ENCODE results near the gene MAML3. TPM values are rescaled to one million over a fixed set of nuclear protein-coding genes. Genes with fewer than 3 reads are reported as not detected.

The MAML3 gene
- total and polyA plus RNA-seq, 2 experiments from 2014 or later, result 1.7 to 6.5 TPM

- no peaks in the 10 kb centered on the region for H3K36me3 Mint-ChIP-seq (ENCODE audit: low read depth)
- no peak for ATAC-seq
- peaks cover 7% of the 10 kb centered on the region for H3K27me3 Mint-ChIP-seq (ENCODE audit: insufficient read depth, low read depth, poor library complexity)
- H3K4me2 ChIP-seq, result no peak overlapping the region
- H2AFZ ChIP-seq, result no peak overlapping the region
- H3K4me1 Mint-ChIP-seq, result peaks cover 23% of the 10 kb centered on the region
- no peak for DNase-seq (ENCODE audit: low spot score)
- no peak for TF ChIP-seq ETS1 (IDR thresholded peaks at IDR 0.05)
- no peak for TF ChIP-seq EZH2 (IDR thresholded peaks at IDR 0.05; ENCODE audit: low read depth, unreplicated experiment)
- TF ChIP-seq CTCF (conservative IDR thresholded peaks at IDR 0.05; ENCODE audit: low read depth in 2 of 2), result no peak
- TF ChIP-seq CREB1 (CRISPR knock-in tag; IDR thresholded peaks at IDR 0.05; ENCODE audit: low read depth), result no peak
- no peak for TF ChIP-seq ZNF331 (CRISPR knock-in tag; IDR thresholded peaks at IDR 0.05; ENCODE audit: low read depth)
- H3K4me3 Mint-ChIP-seq, result no peak overlapping the region
- H3K9me3 Mint-ChIP-seq, result no peaks in the 10 kb centered on the region
- H3K27me3 ChIP-seq (ENCODE audit: insufficient read depth), result no peaks in the 10 kb centered on the region
- no peak overlapping the region for H3K27ac ChIP-seq (ENCODE audit: low read depth)
- no peak overlapping the region for H3K27ac Mint-ChIP-seq
- H3K36me3 ChIP-seq (ENCODE audit: insufficient read depth), result no peaks in the 10 kb centered on the region
- no peaks in the 10 kb centered on the region for H3F3A ChIP-seq (replicated peaks; ENCODE audit: low read depth)
- H4K20me1 ChIP-seq (replicated peaks; ENCODE audit: insufficient read depth), result no peaks in the 10 kb centered on the region
- H3K4me3 ChIP-seq, result no peak overlapping the region
- H3K4me1 ChIP-seq (ENCODE audit: insufficient read depth), result no peaks in the 10 kb centered on the region; the same call in 1 of the 2 replicates
- H3K9me2 ChIP-seq (ENCODE audit: insufficient read depth), result no peaks in the 10 kb centered on the region
- no peaks in the 10 kb centered on the region for H3K79me2 ChIP-seq (replicated peaks; ENCODE audit: insufficient read depth)
Observed at GRCh38 chr4:139760567-139760966, 393.4 kb downstream of the MAML3 start.

- Mint-ChIP-seq H3K27ac (no peak overlapping the region), H3K36me3 (ENCODE audit: low read depth) (no peaks in the 10 kb centered on the region), H3K27me3 (ENCODE audit: insufficient read depth, low read depth, poor library complexity) (peaks cover 7% of the 10 kb centered on the region), H3K9me3 (no peaks in the 10 kb centered on the region), H3K4me1 (peaks cover 20% of the 10 kb centered on the region), H3K4me3 (no peak overlapping the region)
- Histone ChIP-seq H3K4me1 (ENCODE audit: insufficient read depth) (no peaks in the 10 kb centered on the region; the same call in 1 of the 2 replicates), H3K4me2 (no peak overlapping the region), H3K27me3 (ENCODE audit: insufficient read depth) (no peaks in the 10 kb centered on the region), H2AFZ (no peak overlapping the region), H3F3A (replicated peaks; ENCODE audit: low read depth) (no peaks in the 10 kb centered on the region), H3K9me2 (ENCODE audit: insufficient read depth) (no peaks in the 10 kb centered on the region), H3K36me3 (ENCODE audit: insufficient read depth) (no peaks in the 10 kb centered on the region), H3K27ac (ENCODE audit: low read depth) (no peak overlapping the region), H3K79me2 (replicated peaks; ENCODE audit: insufficient read depth) (no peaks in the 10 kb centered on the region), H3K4me3 (no peak overlapping the region), H4K20me1 (replicated peaks; ENCODE audit: insufficient read depth) (no peaks in the 10 kb centered on the region)
- no peak for DNase-seq (ENCODE audit: low spot score)
- ATAC-seq, result no peak
- TF ChIP-seq JUNB (IDR thresholded peaks at IDR 0.05; ENCODE audit: unreplicated experiment), result no peak
- TF ChIP-seq ZNF114 (CRISPR knock-in tag; IDR thresholded peaks at IDR 0.05), result no peak
- no peak for TF ChIP-seq NANOG (IDR thresholded peaks at IDR 0.05; ENCODE audit: borderline replicate concordance)
- no peak for TF ChIP-seq ETS1 (IDR thresholded peaks at IDR 0.05)
- no peak for TF ChIP-seq EZH2 (IDR thresholded peaks at IDR 0.05; ENCODE audit: low read depth, unreplicated experiment)
- TF ChIP-seq ZNF331 (CRISPR knock-in tag; IDR thresholded peaks at IDR 0.05; ENCODE audit: low read depth), result no peak
- TF ChIP-seq EZH2phosphoT487 (IDR thresholded peaks at IDR 0.05; ENCODE audit: unreplicated experiment), result no peak
- no peak for TF ChIP-seq REST (IDR thresholded peaks at IDR 0.05; ENCODE audit: unreplicated experiment)
Observed at GRCh38 chr4:139759097-139759496, 394.9 kb downstream of the MAML3 start.
